ENCODE results near the gene ADGRE2. TPM values are rescaled to one million over a fixed set of nuclear protein-coding genes. Genes with fewer than 3 reads are reported as not detected.
"Not testable (repeated sequence)": the region's sequence is repeated elsewhere in the genome, so short reads cannot be mapped to it uniquely, and the experiment has no call there.

Gene ADGRE2
- total and polyA plus RNA-seq, 2 donors (not counting 1 experiment from before 2014, with no cell fraction given): under 0.01 to 0.07 TPM

DNA sequence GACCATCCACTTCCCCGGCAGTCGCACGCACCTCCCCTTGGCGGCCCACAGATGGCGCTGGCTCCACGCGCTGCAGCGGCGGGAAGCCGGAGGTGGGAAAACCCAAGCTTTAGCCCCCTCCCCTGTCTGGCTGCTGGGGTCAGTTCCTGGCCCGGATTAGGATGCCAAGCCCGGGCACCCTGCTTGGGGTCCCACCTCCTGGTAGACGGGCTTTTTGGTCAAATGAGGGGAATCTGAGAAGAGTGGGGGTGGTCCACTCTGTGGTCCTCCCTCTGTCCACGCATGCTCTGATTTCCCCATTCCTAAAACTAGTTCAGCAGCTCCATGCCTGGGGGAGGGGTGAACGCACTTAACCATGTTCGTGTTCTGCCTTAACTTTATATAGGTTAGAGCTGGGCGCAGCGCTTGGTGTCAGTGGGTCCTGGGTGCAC, 8.1 kb upstream of the ADGRE2 start:
- Histone ChIP-seq H3K4me1 (ENCODE audit: control insufficient read depth, extremely low read depth, insufficient read depth, low read length) (no peaks in the 10 kb centered on the region), H3K9ac (ENCODE audit: insufficient read depth, low read length) (no peak overlapping the region), H3K4me2 (ENCODE audit: extremely low read depth, insufficient read depth, low read length) (no peak overlapping the region), H4K20me1 (ENCODE audit: control insufficient read depth, extremely low read depth, insufficient read depth, low read length) (no peaks in the 10 kb centered on the region), H3K27me3 (ENCODE audit: control insufficient read depth, insufficient read depth, low read length) (no peaks in the 10 kb centered on the region), H3K9me3 (ENCODE audit: control insufficient read depth, insufficient read depth, low read depth, low read length) (no peaks in the 10 kb centered on the region), H3K36me3 (ENCODE audit: control insufficient read depth, insufficient read depth, low read length) (no peaks in the 10 kb centered on the region), H3K79me2 (ENCODE audit: control insufficient read depth, insufficient read depth, low read length) (no peaks in the 10 kb centered on the region), H3K27ac (ENCODE audit: insufficient read depth, low read length) (no peak overlapping the region), H3K4me3 (replicated peaks in 1 of 4; ENCODE audit: control extremely low read depth in 1 of 4, insufficient read depth in 1 of 4, low read depth in 3 of 4, low read length in 4 of 4) (no peak overlapping the region), H2AFZ (ENCODE audit: low read length) (no peak overlapping the region)
- DNase-seq (ENCODE audit: low read depth in 2 of 2): peak in 1 of 2 donors; percentile 8
- TF ChIP-seq, protein P1, sequence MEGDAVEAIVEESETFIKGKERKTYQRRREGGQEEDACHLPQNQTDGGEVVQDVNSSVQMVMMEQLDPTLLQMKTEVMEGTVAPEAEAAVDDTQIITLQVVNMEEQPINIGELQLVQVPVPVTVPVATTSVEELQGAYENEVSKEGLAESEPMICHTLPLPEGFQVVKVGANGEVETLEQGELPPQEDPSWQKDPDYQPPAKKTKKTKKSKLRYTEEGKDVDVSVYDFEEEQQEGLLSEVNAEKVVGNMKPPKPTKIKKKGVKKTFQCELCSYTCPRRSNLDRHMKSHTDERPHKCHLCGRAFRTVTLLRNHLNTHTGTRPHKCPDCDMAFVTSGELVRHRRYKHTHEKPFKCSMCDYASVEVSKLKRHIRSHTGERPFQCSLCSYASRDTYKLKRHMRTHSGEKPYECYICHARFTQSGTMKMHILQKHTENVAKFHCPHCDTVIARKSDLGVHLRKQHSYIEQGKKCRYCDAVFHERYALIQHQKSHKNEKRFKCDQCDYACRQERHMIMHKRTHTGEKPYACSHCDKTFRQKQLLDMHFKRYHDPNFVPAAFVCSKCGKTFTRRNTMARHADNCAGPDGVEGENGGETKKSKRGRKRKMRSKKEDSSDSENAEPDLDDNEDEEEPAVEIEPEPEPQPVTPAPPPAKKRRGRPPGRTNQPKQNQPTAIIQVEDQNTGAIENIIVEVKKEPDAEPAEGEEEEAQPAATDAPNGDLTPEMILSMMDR (conservative IDR thresholded peaks at IDR 0.05 in 1 of 2, IDR thresholded peaks at IDR 0.05 in 1 of 2; ENCODE audit: low read depth in 1 of 2, low read length in 2 of 2): peak in 1 of 2 donors; percentile 68
- TF ChIP-seq EZH2 (IDR thresholded peaks at IDR 0.05; ENCODE audit: low read length, missing control alignments): no peak

DNA sequence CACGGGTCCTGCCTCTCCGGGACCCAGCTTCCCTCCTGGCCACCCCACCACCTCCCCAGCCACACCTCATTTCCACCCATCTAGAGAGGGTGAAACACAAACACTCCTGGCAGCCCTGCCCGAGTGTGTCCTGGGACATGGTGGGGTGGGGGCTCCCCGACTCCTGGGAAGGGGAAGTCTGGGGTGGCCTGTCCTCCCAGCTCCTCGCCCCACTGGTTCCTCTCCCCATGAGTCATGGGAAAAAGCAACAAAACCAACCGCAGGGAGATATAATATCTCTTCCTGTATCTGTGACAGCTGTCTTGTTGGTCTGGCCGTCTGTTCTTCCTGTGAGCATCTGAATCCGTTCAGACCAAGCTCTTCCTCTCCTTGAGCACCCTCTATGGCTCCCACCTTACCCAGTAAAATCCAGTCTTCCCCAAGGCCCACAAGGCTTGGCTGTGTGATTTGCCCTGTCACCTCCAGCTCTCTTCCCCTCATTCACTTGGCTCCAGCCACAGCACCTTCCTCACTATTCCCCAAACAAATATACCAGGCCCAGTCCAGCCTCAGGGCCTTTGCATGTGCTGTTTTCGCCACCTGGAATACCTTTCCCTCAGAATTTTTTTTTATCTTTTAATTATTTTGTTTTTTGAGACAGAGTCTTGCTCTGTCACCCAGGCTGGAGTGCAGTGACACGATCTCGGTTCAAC, 6.9 kb upstream of the ADGRE2 start:
- H3K4me2 ChIP-seq (ENCODE audit: extremely low read depth, insufficient read depth, low read length); H3K9me3 ChIP-seq (ENCODE audit: control insufficient read depth, insufficient read depth, low read depth, low read length); H3K27me3 ChIP-seq (ENCODE audit: control insufficient read depth, insufficient read depth, low read length); H3K79me2 ChIP-seq (ENCODE audit: control insufficient read depth, insufficient read depth, low read length); H2AFZ ChIP-seq (ENCODE audit: low read length); H4K20me1 ChIP-seq (ENCODE audit: control insufficient read depth, extremely low read depth, insufficient read depth, low read length); H3K36me3 ChIP-seq (ENCODE audit: control insufficient read depth, insufficient read depth, low read length); H3K27ac ChIP-seq (ENCODE audit: insufficient read depth, low read length); H3K4me1 ChIP-seq (ENCODE audit: control insufficient read depth, extremely low read depth, insufficient read depth, low read length); H3K4me3 ChIP-seq (replicated peaks in 1 of 4; ENCODE audit: control extremely low read depth in 1 of 4, insufficient read depth in 1 of 4, low read depth in 3 of 4, low read length in 4 of 4); H3K9ac ChIP-seq (ENCODE audit: insufficient read depth, low read length): not testable (repeated sequence)
- DNase-seq (ENCODE audit: low read depth in 2 of 2): peak; percentile 15 to 40

DNA sequence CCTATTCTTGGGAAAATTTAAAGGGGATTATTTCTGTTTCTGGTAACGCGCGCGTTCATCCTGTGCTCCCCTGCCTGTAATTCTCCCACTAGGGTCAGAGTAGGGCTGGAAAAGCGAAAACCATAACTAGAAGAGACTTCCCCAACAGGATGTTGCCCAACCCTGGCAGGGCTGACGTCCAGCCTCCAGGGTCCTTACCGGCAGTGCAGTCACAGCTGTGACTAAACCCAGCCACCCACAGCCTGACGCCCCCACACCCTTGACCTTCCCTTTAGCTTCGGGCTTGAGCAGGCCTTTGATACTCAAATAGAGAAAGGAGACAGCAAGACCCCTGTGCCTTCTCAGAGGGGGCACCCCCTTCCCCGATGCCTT, 6.4 kb upstream of the ADGRE2 start:
- H2AFZ ChIP-seq (ENCODE audit: low read length); H3K27me3 ChIP-seq (ENCODE audit: control insufficient read depth, insufficient read depth, low read length); H3K4me3 ChIP-seq (replicated peaks in 1 of 4; ENCODE audit: control extremely low read depth in 1 of 4, insufficient read depth in 1 of 4, low read depth in 3 of 4, low read length in 4 of 4); H3K36me3 ChIP-seq (ENCODE audit: control insufficient read depth, insufficient read depth, low read length); H3K27ac ChIP-seq (ENCODE audit: insufficient read depth, low read length); H3K79me2 ChIP-seq (ENCODE audit: control insufficient read depth, insufficient read depth, low read length); H3K4me2 ChIP-seq (ENCODE audit: extremely low read depth, insufficient read depth, low read length); H3K9me3 ChIP-seq (ENCODE audit: control insufficient read depth, insufficient read depth, low read depth, low read length); H3K9ac ChIP-seq (ENCODE audit: insufficient read depth, low read length); H3K4me1 ChIP-seq (ENCODE audit: control insufficient read depth, extremely low read depth, insufficient read depth, low read length); H4K20me1 ChIP-seq (ENCODE audit: control insufficient read depth, extremely low read depth, insufficient read depth, low read length): not testable (repeated sequence)
- peak; percentile 23 to 52 for DNase-seq (ENCODE audit: low read depth in 2 of 2)

DNA sequence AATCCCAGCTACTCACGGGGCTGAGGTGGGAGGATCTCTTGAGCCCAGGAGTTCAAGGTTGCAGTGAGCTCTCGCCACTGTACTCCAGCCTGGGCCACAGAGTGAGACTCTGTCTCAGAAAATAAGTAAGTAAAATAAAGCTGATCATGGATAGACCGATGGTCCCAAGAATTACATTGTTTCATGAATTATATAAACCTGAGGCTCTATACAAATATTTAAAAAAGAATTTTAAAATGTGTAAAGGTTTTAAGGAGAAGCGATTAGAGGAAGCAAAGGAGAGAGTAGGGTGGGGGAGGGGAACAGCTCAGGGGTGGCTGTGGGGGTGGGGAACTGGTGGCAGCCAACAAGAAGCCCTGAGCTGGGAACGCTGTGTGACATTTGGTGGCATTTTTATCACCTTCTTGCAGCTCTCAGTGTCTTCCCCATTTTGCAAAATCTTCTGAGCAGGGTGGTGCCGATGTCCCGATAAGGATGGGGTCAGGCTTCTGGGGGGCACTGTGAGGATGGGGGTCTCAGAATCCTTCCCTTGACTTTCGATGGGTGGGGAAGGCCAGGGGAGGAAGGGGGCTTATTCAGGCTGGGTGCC, 5.1 kb upstream of the ADGRE2 start:
- not testable (repeated sequence) for H3K27me3 ChIP-seq (ENCODE audit: control insufficient read depth, insufficient read depth, low read length); H2AFZ ChIP-seq (ENCODE audit: low read length); H3K9me3 ChIP-seq (ENCODE audit: control insufficient read depth, insufficient read depth, low read depth, low read length); H3K4me2 ChIP-seq (ENCODE audit: extremely low read depth, insufficient read depth, low read length); H3K4me3 ChIP-seq (replicated peaks in 1 of 4; ENCODE audit: control extremely low read depth in 1 of 4, insufficient read depth in 1 of 4, low read depth in 3 of 4, low read length in 4 of 4); H3K27ac ChIP-seq (ENCODE audit: insufficient read depth, low read length); H3K9ac ChIP-seq (ENCODE audit: insufficient read depth, low read length); H3K4me1 ChIP-seq (ENCODE audit: control insufficient read depth, extremely low read depth, insufficient read depth, low read length); DNase-seq (ENCODE audit: low read depth in 2 of 2); H4K20me1 ChIP-seq (ENCODE audit: control insufficient read depth, extremely low read depth, insufficient read depth, low read length); H3K79me2 ChIP-seq (ENCODE audit: control insufficient read depth, insufficient read depth, low read length); H3K36me3 ChIP-seq (ENCODE audit: control insufficient read depth, insufficient read depth, low read length)
